SK-N-SH (cell line): ENCODE results near the gene TMEM117. TPM values are rescaled to one million over a fixed set of nuclear protein-coding genes. Genes with fewer than 3 reads are reported as not detected.

Experiments
- CTCF ChIA-PET: fragments of 300-600, 350-600 bp; formaldehyde crosslinking; extraction: SDS; loops from one replicate; lab custom pipeline; 2021; lab: Yijun Ruan, JAX
- POLR2A ChIA-PET: fragments of 350-600 bp; sonication (Branson Sonifier 250); formaldehyde crosslinking; extraction: SDS; loops from one replicate; lab custom pipeline; 2020; ENCODE audit warnings: antibody characterized with exemption, inconsistent platforms; lab: Yijun Ruan, JAX
- DNase-seq: peaks from one replicate; pipeline ENCODE4 v3.0.0; 2012
- H2AFZ ChIP-seq: fragments of 200-600 bp; sonication (generic); 2 replicates; pipeline ENCODE4 v1.8.1; 2016; ENCODE audit warnings: antibody characterized with exemption, mild to moderate bottlenecking, low read depth
- H3F3A ChIP-seq: fragments of 200-600 bp; sonication (generic); replicated peaks from 2 replicates; pipeline ENCODE3; 2016; ENCODE audit warnings: antibody characterized with exemption, mild to moderate bottlenecking; ENCODE audit not compliant: insufficient read depth
- H3K27ac ChIP-seq, 2 experiments: fragments of 200-500 bp in 1 of 2; fragments of 200-600 bp in 1 of 2; sonication (Bioruptor generic) in 1 of 2; sonication (generic), shearing (Covaris generic) in 1 of 2; 2 replicates each; pipeline versions ENCODE4 v1.5.1 to v1.6.1; 2014 to 2016; ENCODE audit warnings: low read depth in 2 of 2, inconsistent platforms in 1 of 2, low read length in 1 of 2, mild to moderate bottlenecking in 1 of 2, mixed read lengths in 1 of 2
- H3K27me3 ChIP-seq: fragments of 200-600 bp; sonication (generic), shearing (Covaris generic); 2 replicates; pipeline ENCODE4 v1.6.1; 2016; ENCODE audit warnings: mixed run types; ENCODE audit not compliant: insufficient read depth
- H3K36me3 ChIP-seq, 2 experiments: fragments of 200-500 bp in 1 of 2; fragments of 200-600 bp in 1 of 2; sonication (Bioruptor generic) in 1 of 2; sonication (generic) in 1 of 2; replicated peaks in 1 of 2; 2 replicates each; pipeline versions ENCODE3 to v1.5.1; 2014 to 2016; ENCODE audit warnings: low read length in 1 of 2, mild to moderate bottlenecking in 1 of 2; ENCODE audit not compliant: insufficient read depth in 2 of 2, control insufficient read depth in 1 of 2
- H3K4me1 ChIP-seq, 2 experiments: fragments of 200-500 bp in 1 of 2; fragments of 200-600 bp in 1 of 2; sonication (Bioruptor generic) in 1 of 2; sonication (generic), shearing (Covaris generic) in 1 of 2; 2 replicates each; pipeline versions ENCODE4 v1.5.1 to v1.6.1; 2014 to 2016; ENCODE audit warnings: low read depth in 1 of 2, low read length in 1 of 2, mixed run types in 1 of 2; ENCODE audit not compliant: insufficient read depth in 2 of 2, control insufficient read depth in 1 of 2
- H3K4me2 ChIP-seq: fragments of 200-600 bp; sonication (generic), shearing (Covaris generic); 2 replicates; pipeline ENCODE4 v1.6.1; 2017; ENCODE audit warnings: mixed run types
- H3K4me3 ChIP-seq, 2 experiments: fragments of 200-500 bp in 1 of 2; fragments of 200-600 bp in 1 of 2; sonication (Bioruptor generic) in 1 of 2; sonication (generic), shearing (Covaris generic) in 1 of 2; 2 replicates each; pipeline versions ENCODE4 v1.5.1 to v1.8.1; 2014 to 2016; ENCODE audit warnings: low read depth in 2 of 2, inconsistent platforms in 1 of 2, low read length in 1 of 2, mild to moderate bottlenecking in 1 of 2, mixed read lengths in 1 of 2, moderate library complexity in 1 of 2
- H3K79me2 ChIP-seq: fragments of 200-600 bp; sonication (generic); 2 replicates; pipeline ENCODE4 v1.8.1; 2017; ENCODE audit warnings: mild to moderate bottlenecking; ENCODE audit not compliant: insufficient read depth
- H3K9ac ChIP-seq: fragments of 200-600 bp; sonication (generic); 2 replicates; pipeline ENCODE4 v1.6.1; 2017; ENCODE audit warnings: mixed run types
- H3K9me2 ChIP-seq: fragments of 200-600 bp; sonication (generic); 2 replicates; pipeline ENCODE4 v1.6.1; 2017; ENCODE audit warnings: mixed run types
- H3K9me3 ChIP-seq: fragments of 200-600 bp; sonication (generic); 2 replicates; pipeline ENCODE4 v1.6.1; 2017; ENCODE audit warnings: mixed run types, mild to moderate bottlenecking, moderate library complexity
- H4K20me1 ChIP-seq: fragments of 200-600 bp; sonication (generic); 2 replicates; pipeline ENCODE4 v1.6.1; 2017; ENCODE audit warnings: mild to moderate bottlenecking, mixed run types; ENCODE audit not compliant: insufficient read depth
- FOXJ3 ChIP-seq: sonication (generic); formaldehyde crosslinking; IDR thresholded peaks from 2 replicates; pipeline ENCODE4 v1.5.1; 2020; ENCODE audit warnings: mild to moderate bottlenecking, missing genetic modification reagents
- GATA2 ChIP-seq: sonication (generic); formaldehyde crosslinking; IDR thresholded peaks from 2 replicates; pipeline ENCODE4 v1.5.0; 2020; ENCODE audit warnings: mild to moderate bottlenecking, missing genetic modification reagents
- MEF2A ChIP-seq: IDR thresholded peaks from 2 replicates; pipeline ENCODE4 v1.4.0; 2012; ENCODE audit warnings: low read depth, borderline replicate concordance
- SIN3A ChIP-seq: IDR thresholded peaks from 2 replicates; pipeline ENCODE4 v1.6.1; 2012; ENCODE audit warnings: low read depth, mild to moderate bottlenecking, low read length, moderate library complexity, borderline replicate concordance
- TAF1 ChIP-seq: IDR thresholded peaks from 2 replicates; pipeline ENCODE4 v1.6.1; 2012; ENCODE audit warnings: low read depth, mild to moderate bottlenecking, low read length, moderate library complexity, borderline replicate concordance
- TCF12 ChIP-seq: IDR thresholded peaks from 2 replicates; pipeline ENCODE4 v1.4.0; 2012
- TEAD4 ChIP-seq: IDR thresholded peaks from 2 replicates; pipeline ENCODE4 v1.4.0; 2012; ENCODE audit warnings: mild to moderate bottlenecking, borderline replicate concordance; ENCODE audit not compliant: insufficient read depth
- USF1 ChIP-seq: IDR thresholded peaks from 2 replicates; pipeline ENCODE4 v1.4.0; 2012; ENCODE audit warnings: low read depth, borderline replicate concordance
- WGBS: methylation state at CpG from one replicate; pipeline ENCODE4 v1.1.6; 2017; ENCODE audit warnings: low lambda C conversion rate; 5-methylcytosine and 5-hydroxymethylcytosine counted together
- polyA plus RNA-seq, 3 experiments: library from polyadenylated mRNA; depleted of rRNA; stranded (reverse); fragments of >200 nt; gene quantifications; 2 replicates each; pipeline ENCODE4 v1.2.3, GENCODE V29; 2012
- TF ChIP-seq, protein P1 (sequence below): IDR thresholded peaks from 2 replicates; pipeline ENCODE4 v1.4.0; 2012; ENCODE audit warnings: low read depth, borderline replicate concordance
- TF ChIP-seq, protein P2 (sequence below): IDR thresholded peaks from 2 replicates; pipeline ENCODE4 v1.4.0; 2012; ENCODE audit warnings: low read depth
- TF ChIP-seq, protein P3 (sequence below): fragments of 150-350 bp; IDR thresholded peaks from 2 replicates; pipeline ENCODE4 v1.6.1; 2017; ENCODE audit warnings: antibody characterized with exemption, low read length, low read depth, borderline replicate concordance
- TF ChIP-seq, protein P4 (sequence below): IDR thresholded peaks from 2 replicates; pipeline ENCODE4 v1.6.1; 2012; ENCODE audit warnings: mild to moderate bottlenecking, low read depth, low read length, moderate library complexity
- TF ChIP-seq, protein P5 (sequence below): fragments of 150-350 bp; IDR thresholded peaks from 2 replicates; pipeline ENCODE4 v1.6.1; 2016; ENCODE audit warnings: mild to moderate bottlenecking, low read depth, low read length

TMEM117 gene
- polyA plus RNA-seq, 1 of the 3 experiments (the other 2 are of a cell fraction) = 0.81 TPM

DNA sequence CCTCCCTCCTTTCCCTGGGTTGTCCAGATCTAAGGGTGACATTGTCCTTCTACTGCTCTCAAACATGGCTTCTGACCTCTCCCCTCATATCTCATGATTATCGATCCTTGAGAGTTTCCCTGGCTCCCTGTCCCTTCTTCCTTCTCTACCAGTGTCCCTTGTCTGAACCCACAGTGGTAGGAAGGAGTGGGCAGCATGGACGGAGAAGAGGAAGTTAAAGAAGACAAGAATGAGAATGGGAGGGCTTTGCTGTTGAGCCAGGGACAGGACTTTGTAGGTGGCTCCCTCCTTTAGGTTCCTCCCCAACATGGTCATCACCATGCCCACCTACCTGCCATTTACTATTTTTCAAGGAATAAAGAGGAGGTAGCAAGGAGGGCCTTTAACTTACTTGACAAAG is 166.7 kb downstream of the TMEM117 start:
- H4K20me1 ChIP-seq = no peaks in the 10 kb centered on the region
- POLR2A ChIA-PET = no interaction called here
- H3K4me2 ChIP-seq = no peak overlapping the region
- CTCF ChIA-PET = interaction anchor here (3.0 kb wide), 1 partner anchor 13 kb away, joined by 18 read pairs; no protein-coding TSS in a partner anchor
- H2AFZ ChIP-seq = no peak overlapping the region
- no peak overlapping the region for H3K9ac ChIP-seq
- no peaks in the 10 kb centered on the region for H3K27me3 ChIP-seq
- no peaks in the 10 kb centered on the region for H3K9me2 ChIP-seq
- no peaks in the 10 kb centered on the region; a peak in 1 of 4 replicates for H3K4me1 ChIP-seq
- TF ChIP-seq USF1 (no peak), TCF12 (no peak), MEF2A (no peak), TEAD4 (no peak), TAF1 (no peak), FOXJ3 (no peak), GATA2 (CRISPR knock-in tag) (no peak), SIN3A (no peak)
- TF ChIP-seq, protein P1, sequence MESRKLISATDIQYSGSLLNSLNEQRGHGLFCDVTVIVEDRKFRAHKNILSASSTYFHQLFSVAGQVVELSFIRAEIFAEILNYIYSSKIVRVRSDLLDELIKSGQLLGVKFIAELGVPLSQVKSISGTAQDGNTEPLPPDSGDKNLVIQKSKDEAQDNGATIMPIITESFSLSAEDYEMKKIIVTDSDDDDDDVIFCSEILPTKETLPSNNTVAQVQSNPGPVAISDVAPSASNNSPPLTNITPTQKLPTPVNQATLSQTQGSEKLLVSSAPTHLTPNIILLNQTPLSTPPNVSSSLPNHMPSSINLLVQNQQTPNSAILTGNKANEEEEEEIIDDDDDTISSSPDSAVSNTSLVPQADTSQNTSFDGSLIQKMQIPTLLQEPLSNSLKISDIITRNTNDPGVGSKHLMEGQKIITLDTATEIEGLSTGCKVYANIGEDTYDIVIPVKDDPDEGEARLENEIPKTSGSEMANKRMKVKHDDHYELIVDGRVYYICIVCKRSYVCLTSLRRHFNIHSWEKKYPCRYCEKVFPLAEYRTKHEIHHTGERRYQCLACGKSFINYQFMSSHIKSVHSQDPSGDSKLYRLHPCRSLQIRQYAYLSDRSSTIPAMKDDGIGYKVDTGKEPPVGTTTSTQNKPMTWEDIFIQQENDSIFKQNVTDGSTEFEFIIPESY = no peak
- TF ChIP-seq, protein P2, sequence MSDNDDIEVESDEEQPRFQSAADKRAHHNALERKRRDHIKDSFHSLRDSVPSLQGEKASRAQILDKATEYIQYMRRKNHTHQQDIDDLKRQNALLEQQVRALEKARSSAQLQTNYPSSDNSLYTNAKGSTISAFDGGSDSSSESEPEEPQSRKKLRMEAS = no peak
- TF ChIP-seq, protein P3, sequence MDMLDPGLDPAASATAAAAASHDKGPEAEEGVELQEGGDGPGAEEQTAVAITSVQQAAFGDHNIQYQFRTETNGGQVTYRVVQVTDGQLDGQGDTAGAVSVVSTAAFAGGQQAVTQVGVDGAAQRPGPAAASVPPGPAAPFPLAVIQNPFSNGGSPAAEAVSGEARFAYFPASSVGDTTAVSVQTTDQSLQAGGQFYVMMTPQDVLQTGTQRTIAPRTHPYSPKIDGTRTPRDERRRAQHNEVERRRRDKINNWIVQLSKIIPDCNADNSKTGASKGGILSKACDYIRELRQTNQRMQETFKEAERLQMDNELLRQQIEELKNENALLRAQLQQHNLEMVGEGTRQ = no peak
- TF ChIP-seq, protein P4, sequence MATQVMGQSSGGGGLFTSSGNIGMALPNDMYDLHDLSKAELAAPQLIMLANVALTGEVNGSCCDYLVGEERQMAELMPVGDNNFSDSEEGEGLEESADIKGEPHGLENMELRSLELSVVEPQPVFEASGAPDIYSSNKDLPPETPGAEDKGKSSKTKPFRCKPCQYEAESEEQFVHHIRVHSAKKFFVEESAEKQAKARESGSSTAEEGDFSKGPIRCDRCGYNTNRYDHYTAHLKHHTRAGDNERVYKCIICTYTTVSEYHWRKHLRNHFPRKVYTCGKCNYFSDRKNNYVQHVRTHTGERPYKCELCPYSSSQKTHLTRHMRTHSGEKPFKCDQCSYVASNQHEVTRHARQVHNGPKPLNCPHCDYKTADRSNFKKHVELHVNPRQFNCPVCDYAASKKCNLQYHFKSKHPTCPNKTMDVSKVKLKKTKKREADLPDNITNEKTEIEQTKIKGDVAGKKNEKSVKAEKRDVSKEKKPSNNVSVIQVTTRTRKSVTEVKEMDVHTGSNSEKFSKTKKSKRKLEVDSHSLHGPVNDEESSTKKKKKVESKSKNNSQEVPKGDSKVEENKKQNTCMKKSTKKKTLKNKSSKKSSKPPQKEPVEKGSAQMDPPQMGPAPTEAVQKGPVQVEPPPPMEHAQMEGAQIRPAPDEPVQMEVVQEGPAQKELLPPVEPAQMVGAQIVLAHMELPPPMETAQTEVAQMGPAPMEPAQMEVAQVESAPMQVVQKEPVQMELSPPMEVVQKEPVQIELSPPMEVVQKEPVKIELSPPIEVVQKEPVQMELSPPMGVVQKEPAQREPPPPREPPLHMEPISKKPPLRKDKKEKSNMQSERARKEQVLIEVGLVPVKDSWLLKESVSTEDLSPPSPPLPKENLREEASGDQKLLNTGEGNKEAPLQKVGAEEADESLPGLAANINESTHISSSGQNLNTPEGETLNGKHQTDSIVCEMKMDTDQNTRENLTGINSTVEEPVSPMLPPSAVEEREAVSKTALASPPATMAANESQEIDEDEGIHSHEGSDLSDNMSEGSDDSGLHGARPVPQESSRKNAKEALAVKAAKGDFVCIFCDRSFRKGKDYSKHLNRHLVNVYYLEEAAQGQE = no peak
- TF ChIP-seq, protein P5, sequence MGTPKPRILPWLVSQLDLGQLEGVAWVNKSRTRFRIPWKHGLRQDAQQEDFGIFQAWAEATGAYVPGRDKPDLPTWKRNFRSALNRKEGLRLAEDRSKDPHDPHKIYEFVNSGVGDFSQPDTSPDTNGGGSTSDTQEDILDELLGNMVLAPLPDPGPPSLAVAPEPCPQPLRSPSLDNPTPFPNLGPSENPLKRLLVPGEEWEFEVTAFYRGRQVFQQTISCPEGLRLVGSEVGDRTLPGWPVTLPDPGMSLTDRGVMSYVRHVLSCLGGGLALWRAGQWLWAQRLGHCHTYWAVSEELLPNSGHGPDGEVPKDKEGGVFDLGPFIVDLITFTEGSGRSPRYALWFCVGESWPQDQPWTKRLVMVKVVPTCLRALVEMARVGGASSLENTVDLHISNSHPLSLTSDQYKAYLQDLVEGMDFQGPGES = no peak
- no peaks in the 10 kb centered on the region for H3K79me2 ChIP-seq
- no peaks in the 10 kb centered on the region for H3K36me3 ChIP-seq
- H3F3A ChIP-seq = no peaks in the 10 kb centered on the region
- no peak for DNase-seq
- H3K27ac ChIP-seq = no peak overlapping the region
- no peaks in the 10 kb centered on the region for H3K9me3 ChIP-seq
- H3K4me3 ChIP-seq = no peak overlapping the region
- WGBS = 53% methylated on average over 2 of the region's 2 CpGs
